A549 (cell line): ENCODE data around the gene ZBTB44. TPM values are rescaled to one million over a fixed set of nuclear protein-coding genes. Genes with fewer than 3 reads are reported as not detected.

Experiments
- ATAC-seq, 2 experiments: fragments of 200-7000 bp in 1 of 2; fragments of >200 bp in 1 of 2; cut with Nextera tagmentation in 1 of 2; cut with Tn5 transposase in 1 of 2; 3 replicates each; pipeline versions ENCODE4 v1.8.0 to v1.9.1; 2018 to 2020; ENCODE audit warnings: mild to moderate bottlenecking in 1 of 2, moderate library complexity in 1 of 2
- CTCF ChIA-PET: fragments of 300-600 bp; sonication (Branson Sonifier 250); formaldehyde crosslinking; extraction: SDS; loops from one replicate; lab custom pipeline; 2021; ENCODE audit warnings: antibody characterized with exemption, inconsistent platforms; lab: Yijun Ruan, JAX
- POLR2A ChIA-PET: fragments of 350-600 bp; formaldehyde crosslinking; extraction: SDS; loops from one replicate; lab custom pipeline; 2021; ENCODE audit warnings: antibody characterized with exemption, inconsistent platforms; lab: Yijun Ruan, JAX
- DNase-seq, 2 experiments: peaks; one replicate each; pipeline versions ENCODE4 v3.0.0 to v3.0.0-alpha.2; 2011 to 2016; ENCODE audit warnings: low read depth in 1 of 2, low spot score in 1 of 2
- FAIRE-seq: peaks from 2 replicates; lab custom pipeline; 2011; peaks lifted over from hg19 to GRCh38; lab: Jason Lieb, UNC
- H3K27ac ChIP-seq, 2 experiments: fragments of >200 bp; sonication (Bioruptor Twin); formaldehyde crosslinking; 3 replicates each; pipeline ENCODE4 v1.5.1; 2016 to 2017
- H3K4me1 ChIP-seq: fragments of >200 bp; sonication (Bioruptor Twin); formaldehyde crosslinking; 3 replicates; pipeline ENCODE4 v1.6.1; 2016
- H3K4me2 ChIP-seq: fragments of >200 bp; sonication (Bioruptor Twin); formaldehyde crosslinking; 3 replicates; pipeline ENCODE4 v1.6.1; 2016
- H3K4me3 ChIP-seq: fragments of >200 bp; sonication (Bioruptor Twin); formaldehyde crosslinking; 3 replicates; pipeline ENCODE4 v1.5.1; 2016
- H3K9me3 ChIP-seq: fragments of >200 bp; sonication (Bioruptor Twin); formaldehyde crosslinking; 3 replicates; pipeline ENCODE4 v1.6.1; 2016
- CBX2 ChIP-seq: fragments of 200-600 bp; sonication (generic); IDR thresholded peaks from 2 replicates; pipeline ENCODE4 v1.6.1; 2016; ENCODE audit warnings: low read depth, mild to moderate bottlenecking, borderline replicate concordance
- CEBPB ChIP-seq, 2 experiments: fragments of >200 bp in 1 of 2; sonication (Bioruptor Twin) in 1 of 2; formaldehyde crosslinking in 1 of 2; IDR thresholded peaks; 2 replicates each; pipeline ENCODE4 v1.6.1; 2012 to 2016
- CHD4 ChIP-seq: fragments of 200-600 bp; sonication (generic); IDR thresholded peaks from 2 replicates; pipeline ENCODE4 v1.6.1; 2016; ENCODE audit warnings: antibody characterized with exemption, mild to moderate bottlenecking, borderline replicate concordance
- CTCF ChIP-seq: fragments of >200 bp; sonication (Bioruptor Twin); formaldehyde crosslinking; IDR thresholded peaks from 3 replicates; pipeline ENCODE4 v1.5.1; 2016
- EHF ChIP-seq: fragments of 250-450 bp; sonication (Bioruptor Pico); IDR thresholded peaks from 2 replicates; pipeline ENCODE4 v1.5.0; 2020; ENCODE audit warnings: mild to moderate bottlenecking
- EHMT2 ChIP-seq: fragments of 200-600 bp; sonication (generic); IDR thresholded peaks from 2 replicates; pipeline ENCODE4 v1.6.1; 2016; ENCODE audit warnings: antibody characterized with exemption, low read depth, mild to moderate bottlenecking, moderate library complexity
- EP300 ChIP-seq, 2 experiments: fragments of >200 bp; sonication (Bioruptor Twin); formaldehyde crosslinking; IDR thresholded peaks; 2 replicates in 1 of 2; 3 replicates in 1 of 2; pipeline ENCODE4 v1.6.1; 2016 to 2017
- ESRRA ChIP-seq: fragments of 150-350 bp; IDR thresholded peaks from 2 replicates; pipeline ENCODE4 v1.6.1; 2014; ENCODE audit warnings: mild to moderate bottlenecking, low read length, borderline replicate concordance
- FOSL2 ChIP-seq, 2 experiments: fragments of 450-650 bp in 1 of 2; fragments of >200 bp in 1 of 2; sonication (Bioruptor Twin) in 1 of 2; formaldehyde crosslinking; IDR thresholded peaks; 2 replicates each; pipeline versions ENCODE4 v1.5.0 to v1.6.1; 2016 to 2020; ENCODE audit warnings: mild to moderate bottlenecking in 1 of 2, moderate library complexity in 1 of 2
- GATA3 ChIP-seq: IDR thresholded peaks from 2 replicates; pipeline ENCODE4 v1.6.1; 2012; ENCODE audit warnings: borderline replicate concordance
- HDAC2 ChIP-seq: fragments of 200-600 bp; sonication (generic); IDR thresholded peaks from 2 replicates; pipeline ENCODE4 v1.6.1; 2016
- HES2 ChIP-seq: fragments of >200 bp; sonication (Bioruptor Twin); formaldehyde crosslinking; IDR thresholded peaks from 2 replicates; pipeline ENCODE4 v1.6.1; 2016
- HMGXB4 ChIP-seq: fragments of 250-450 bp; sonication (Bioruptor Pico); IDR thresholded peaks from 2 replicates; pipeline ENCODE4 v1.5.0; 2021; ENCODE audit warnings: mild to moderate bottlenecking, moderate library complexity, borderline replicate concordance
- KDM5A ChIP-seq: fragments of 200-600 bp; sonication (generic); IDR thresholded peaks from 2 replicates; pipeline ENCODE4 v1.6.1; 2016; ENCODE audit warnings: antibody characterized with exemption, mild to moderate bottlenecking
- MAX ChIP-seq: IDR thresholded peaks from 2 replicates; pipeline ENCODE4 v1.6.1; 2012
- NFE2L2 ChIP-seq: fragments of 150-350 bp; conservative IDR thresholded peaks from 2 replicates; pipeline ENCODE4 v1.6.1; 2014; ENCODE audit warnings: low read length
- NPAS2 ChIP-seq: fragments of 250-450 bp; sonication (Bioruptor Pico); IDR thresholded peaks from 2 replicates; pipeline ENCODE4 v1.8.0; 2022; ENCODE audit warnings: mild to moderate bottlenecking, moderate library complexity, borderline replicate concordance
- NR3C1 ChIP-seq: fragments of >200 bp; sonication (Bioruptor Twin); formaldehyde crosslinking; IDR thresholded peaks from 3 replicates; pipeline ENCODE4 v1.6.1; 2017
- PBX3 ChIP-seq: IDR thresholded peaks from 2 replicates; pipeline ENCODE4 v1.6.1; 2012
- POLR2AphosphoS2 ChIP-seq: conservative IDR thresholded peaks from 2 replicates; pipeline ENCODE4 v1.6.1; 2012; ENCODE audit warnings: low read length, improper control_type of control experiment, inconsistent platforms
- RARB ChIP-seq: fragments of 250-450 bp; sonication (Bioruptor Pico); IDR thresholded peaks from 2 replicates; pipeline ENCODE4 v1.8.0; 2021; ENCODE audit warnings: mild to moderate bottlenecking, moderate library complexity
- RCOR1 ChIP-seq: fragments of 150-350 bp; IDR thresholded peaks from 2 replicates; pipeline ENCODE4 v1.6.1; 2014; ENCODE audit warnings: antibody characterized with exemption, low read length, low read depth
- RFX5 ChIP-seq: fragments of 450-650 bp; IDR thresholded peaks from 2 replicates; pipeline ENCODE4 v1.7.1; 2014; ENCODE audit warnings: antibody characterized with exemption, mild to moderate bottlenecking, moderate library complexity
- TFCP2L1 ChIP-seq: fragments of 250-450 bp; sonication (Bioruptor Pico); IDR thresholded peaks from 2 replicates; pipeline ENCODE4 v1.5.0; 2021; ENCODE audit warnings: mild to moderate bottlenecking
- USF2 ChIP-seq: fragments of 450-650 bp; IDR thresholded peaks from 2 replicates; pipeline ENCODE4 v1.6.1; 2014; ENCODE audit warnings: antibody characterized with exemption
- WGBS: methylation state at CpG from one replicate; pipeline ENCODE4 v1.1.6; 2017; ENCODE audit errors: missing lambda C conversion rate; 5-methylcytosine and 5-hydroxymethylcytosine counted together
- polyA plus RNA-seq, 4 experiments: library from polyadenylated mRNA; depleted of rRNA in 3 of 4; stranded (reverse); fragments of >200 nt; fragmentation: RNase III in 1 of 4; extraction: RNeasy Plus Mini Kit Qiagen cat#74134 plus additional on column Dnase treatment in 1 of 4; gene quantifications; 2 replicates in 3 of 4; 3 replicates in 1 of 4; pipeline ENCODE4 v1.2.3, GENCODE V29; 2011 to 2017

Gene ZBTB44
- polyA plus RNA-seq, 2 of the 4 experiments (the other 2 are of a cell fraction): 6.7 to 16.1 TPM

GRCh38 chr11:130209128-130209932 lies 105.4 kb downstream of the ZBTB44 start:
- TF ChIP-seq FOSL2 (IDR thresholded peaks at IDR 0.05) (no peak), FOSL2 (CRISPR knock-in tag; IDR thresholded peaks at IDR 0.05) (no peak), RARB (CRISPR knock-in tag) (no peak), POLR2AphosphoS2 (no peak), CTCF (no peak), EP300 (IDR thresholded peaks at IDR 0.05) (no peak), NFE2L2 (no peak), ESRRA (no peak), PBX3 (no peak), NR3C1 (no peak), GATA3 (no peak), RCOR1 (no peak), USF2 (no peak)
- TF ChIP-seq, all 56 proteins: peak for 0
- POLR2A ChIA-PET: no interaction called here
- H3K4me1 ChIP-seq: no peaks in the 10 kb centered on the region
- ATAC-seq (no peak), DNase-seq (no peak), FAIRE-seq (no peak)
- H3K4me3 ChIP-seq: no peak overlapping the region
- no peaks in the 10 kb centered on the region for H3K9me3 ChIP-seq
- WGBS: 88% methylated on average over 16 of the region's 53 CpGs
- CTCF ChIA-PET: interaction anchor here (1.3 to 1.9 kb wide), 4 partner anchors 217 to 653 kb away, joined by 3 to 7 read pairs (median 5); no protein-coding TSS in a partner anchor
- H3K27ac ChIP-seq: no peak overlapping the region
- no peak overlapping the region for H3K4me2 ChIP-seq

GRCh38 chr11:130208241-130209127 lies 106.2 kb downstream of the ZBTB44 start:
- ChIA-PET POLR2A (no interaction called here), CTCF (interaction anchor here (1.2 to 1.9 kb wide), 3 partner anchors 58 to 284 kb away, joined by 3 to 7 read pairs (median 4); no protein-coding TSS in a partner anchor)
- 84% methylated on average over 30 of the region's 45 CpGs for WGBS
- Histone ChIP-seq H3K9me3 (no peaks in the 10 kb centered on the region), H3K27ac (no peak overlapping the region), H3K4me2 (no peak overlapping the region), H3K4me3 (no peak overlapping the region), H3K4me1 (no peaks in the 10 kb centered on the region)
- TF ChIP-seq CTCF (no peak), NPAS2 (CRISPR knock-in tag) (no peak), RFX5 (no peak), POLR2AphosphoS2 (no peak), CBX2 (no peak), KDM5A (no peak), NFE2L2 (no peak), HES2 (no peak), CHD4 (no peak), EHF (CRISPR knock-in tag) (no peak), EHMT2 (no peak), CEBPB (IDR thresholded peaks at IDR 0.05) (no peak), TFCP2L1 (CRISPR knock-in tag) (no peak), HDAC2 (no peak), ESRRA (no peak), MAX (no peak), HMGXB4 (CRISPR knock-in tag) (no peak)
- DNase-seq (no peak), FAIRE-seq (no peak), ATAC-seq (no peak)
